ENCODE data around the gene SRGAP3.
A peak's percentile ranks its signal among the peaks of the same experiment; 100 is the strongest.

The SRGAP3 gene

DNA sequence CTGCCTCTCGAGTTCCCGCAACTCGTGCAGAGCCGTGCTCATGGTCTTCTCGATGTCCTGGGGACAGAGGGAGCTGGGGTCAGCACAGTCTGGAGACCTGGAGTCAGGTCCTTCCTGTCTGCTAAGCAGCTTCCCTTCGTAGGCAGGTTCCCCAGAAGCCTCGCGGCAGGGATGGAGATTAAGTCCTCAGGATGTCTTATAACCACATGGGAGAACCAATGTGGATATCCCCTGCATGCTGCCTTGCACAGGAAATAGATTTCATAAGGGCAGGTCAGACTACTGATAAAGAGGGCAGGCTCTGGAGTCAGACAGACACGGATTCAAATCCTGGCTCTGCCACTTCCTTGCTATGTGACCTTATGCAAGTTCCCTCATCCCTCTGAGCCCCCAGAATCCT lies 263.6 kb downstream of the SRGAP3 start:
- DNase-seq (ENCODE audit: low read depth) = no peak

DNA sequence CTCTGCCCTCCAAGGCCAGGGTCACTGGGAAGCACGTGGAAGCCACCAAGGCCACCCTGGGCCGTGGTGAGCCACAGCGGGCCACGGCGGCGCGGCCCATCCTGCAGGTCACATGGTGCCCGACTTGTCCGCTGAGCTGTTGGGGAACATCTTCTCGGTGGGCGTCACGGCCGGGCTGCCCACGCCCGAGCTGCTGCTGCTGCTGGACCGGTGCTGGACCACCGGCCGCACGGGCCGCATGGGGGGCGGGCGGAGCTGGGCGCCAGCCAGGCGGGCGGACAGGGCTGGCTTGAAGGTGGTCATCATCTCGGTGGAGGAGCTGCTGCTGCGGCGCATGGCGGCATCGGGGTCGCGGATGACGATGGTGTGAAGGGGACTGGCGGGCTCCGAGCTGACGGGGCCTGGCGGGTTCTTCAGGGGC lies 264.0 kb downstream of the SRGAP3 start:
- DNase-seq (ENCODE audit: low read depth) = no peak

GRCh38 chr3:8984526-8984925 lies 264.9 kb downstream of the SRGAP3 start:
- DNase-seq (ENCODE audit: low read depth) = no peak

- DNase-seq (ENCODE audit: low read depth) = no peak
Measured at GRCh38 chr3:8984081-8984480, 265.4 kb downstream of the SRGAP3 start.

- no peak for DNase-seq (ENCODE audit: low read depth)
Measured at GRCh38 chr3:8983591-8983990, 265.9 kb downstream of the SRGAP3 start.

DNA sequence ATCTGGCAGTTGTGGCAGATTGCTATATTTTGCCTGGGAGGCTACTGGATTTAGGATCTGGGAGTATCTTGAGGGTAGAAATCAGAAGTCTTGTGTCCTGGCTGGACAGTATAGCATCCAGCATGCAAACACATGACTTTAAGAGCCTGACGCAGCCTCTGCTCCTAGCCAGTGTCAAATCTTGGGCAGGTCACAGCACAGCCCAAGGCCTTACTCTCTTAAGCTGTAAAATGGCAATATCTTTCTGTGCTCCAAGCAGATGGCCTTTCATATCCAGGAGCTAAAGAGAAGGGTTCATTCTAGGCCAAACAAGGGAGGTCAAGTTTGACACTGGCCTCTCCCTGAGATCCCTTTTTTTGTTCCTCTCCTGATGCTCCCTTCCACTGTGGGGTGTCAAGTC lies 266.4 kb downstream of the SRGAP3 start:
- no peak for DNase-seq (ENCODE audit: low read depth)

DNA sequence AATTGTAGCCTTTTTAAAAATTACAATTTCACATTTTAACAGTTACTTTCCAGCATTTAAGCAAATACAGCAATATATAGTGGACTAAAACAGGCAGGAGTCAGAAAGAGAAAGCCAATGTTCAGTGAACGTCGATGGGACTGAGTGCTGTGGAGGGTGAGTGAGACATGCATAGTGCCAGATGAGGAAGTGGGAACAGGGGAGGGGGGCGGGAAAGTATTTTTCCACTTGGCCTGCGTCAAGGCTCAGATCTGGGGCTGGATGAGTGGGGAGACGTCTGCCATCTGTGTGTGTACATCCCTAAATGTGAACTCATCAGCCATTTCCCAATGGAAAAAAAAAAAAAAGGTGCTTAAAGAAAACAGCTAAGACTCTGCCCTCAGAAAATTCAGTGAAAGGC lies 266.9 kb downstream of the SRGAP3 start:
- no peak for DNase-seq (ENCODE audit: low read depth)

GRCh38 chr3:8981700-8982099 lies 267.7 kb downstream of the SRGAP3 start:
- no peak for DNase-seq (ENCODE audit: low read depth)

GRCh38 chr3:8981296-8981695 lies 268.1 kb downstream of the SRGAP3 start:
- DNase-seq (ENCODE audit: low read depth) = no peak

GRCh38 chr3:8980756-8981257 lies 268.6 kb downstream of the SRGAP3 start:
- no peak for DNase-seq (ENCODE audit: low read depth)

DNA sequence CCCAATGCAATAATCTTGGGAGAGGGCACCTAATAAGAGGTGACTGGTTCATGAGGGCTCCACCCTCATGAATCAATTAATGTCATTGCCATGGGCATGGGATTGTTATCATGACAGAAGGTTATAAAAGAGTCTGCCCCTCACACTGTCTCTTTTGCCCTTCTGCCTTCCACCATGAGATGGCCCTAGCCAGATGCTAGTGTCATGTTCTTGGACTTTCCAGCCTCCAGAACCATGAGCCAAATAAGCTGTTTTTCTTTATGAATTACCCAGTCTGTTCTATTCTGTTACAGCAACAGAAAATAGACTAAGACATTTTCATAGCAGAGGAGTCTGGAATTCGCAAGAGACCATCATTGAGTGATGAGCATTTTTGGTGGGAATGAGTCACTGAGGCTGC lies 270.2 kb downstream of the SRGAP3 start:
- no peak for DNase-seq (ENCODE audit: low read depth)

DNA sequence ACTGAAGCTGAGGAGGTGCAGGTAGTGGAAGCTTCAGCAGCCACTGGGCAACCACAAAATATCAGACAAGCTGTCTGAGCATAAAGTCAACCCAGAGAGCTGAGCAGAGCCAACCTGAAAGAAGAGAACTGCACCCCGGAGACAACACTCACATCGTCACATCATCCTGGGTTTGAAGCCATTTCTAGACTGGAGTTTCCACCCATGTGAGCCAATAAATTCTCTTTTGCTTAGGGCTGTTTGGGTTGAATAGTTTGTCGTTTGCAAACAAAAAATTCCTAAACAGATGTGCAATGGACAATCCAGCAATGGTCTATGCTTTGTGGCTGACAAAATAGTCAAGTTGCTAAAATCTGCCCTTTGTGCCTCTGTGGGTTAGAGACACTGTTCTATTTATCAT lies 270.9 kb downstream of the SRGAP3 start:
- no peak for DNase-seq (ENCODE audit: low read depth)

GRCh38 chr3:8976540-8977182 lies 272.8 kb downstream of the SRGAP3 start:
- no peak for DNase-seq (ENCODE audit: low read depth)

DNA sequence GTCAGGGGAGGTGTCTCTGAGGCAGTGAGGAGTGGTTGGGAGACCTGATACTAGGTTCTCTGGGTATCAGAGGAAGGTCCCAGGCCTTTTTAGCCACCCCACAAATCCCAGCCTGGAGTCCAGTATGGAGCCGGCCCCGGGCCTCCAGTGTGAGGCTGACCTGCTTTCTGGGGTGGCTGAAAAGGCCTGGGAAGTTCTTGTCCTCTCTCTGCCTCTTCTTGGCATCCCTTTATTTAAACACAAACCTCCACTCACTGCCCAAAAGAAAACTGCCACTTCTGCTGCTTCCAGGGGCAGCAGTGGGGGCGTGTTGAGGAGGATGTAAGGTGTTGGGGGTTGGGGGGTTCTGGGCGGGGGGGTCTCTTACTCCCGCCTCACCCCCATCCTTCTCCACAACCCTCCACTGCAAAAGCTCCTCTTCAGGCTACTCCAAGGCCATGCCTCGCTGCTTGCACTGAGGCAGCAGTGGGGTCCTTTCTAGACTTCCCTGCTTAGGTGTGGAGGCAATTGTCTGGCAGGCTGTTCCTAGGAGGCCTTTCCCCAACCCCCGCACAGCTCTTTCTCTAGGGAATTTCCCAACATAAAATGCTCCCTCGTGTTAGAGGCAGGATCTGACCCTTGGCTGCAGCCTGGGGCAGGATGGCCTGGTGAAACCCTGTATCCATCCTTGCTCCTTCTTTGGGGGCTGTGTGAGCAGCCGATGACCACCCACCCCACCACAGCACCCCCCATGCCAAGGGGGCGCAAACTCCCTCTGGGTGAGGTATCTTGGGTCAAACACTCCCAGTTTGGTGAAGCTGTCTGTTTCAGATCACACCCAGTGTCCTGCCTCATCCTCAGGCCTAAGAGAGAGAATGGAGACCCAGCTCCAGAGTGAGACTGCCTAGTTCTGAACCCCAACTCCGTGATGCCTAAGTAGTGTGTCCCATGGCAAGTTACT lies 274.1 kb downstream of the SRGAP3 start:
- DNase-seq (ENCODE audit: low read depth) = no peak

DNA sequence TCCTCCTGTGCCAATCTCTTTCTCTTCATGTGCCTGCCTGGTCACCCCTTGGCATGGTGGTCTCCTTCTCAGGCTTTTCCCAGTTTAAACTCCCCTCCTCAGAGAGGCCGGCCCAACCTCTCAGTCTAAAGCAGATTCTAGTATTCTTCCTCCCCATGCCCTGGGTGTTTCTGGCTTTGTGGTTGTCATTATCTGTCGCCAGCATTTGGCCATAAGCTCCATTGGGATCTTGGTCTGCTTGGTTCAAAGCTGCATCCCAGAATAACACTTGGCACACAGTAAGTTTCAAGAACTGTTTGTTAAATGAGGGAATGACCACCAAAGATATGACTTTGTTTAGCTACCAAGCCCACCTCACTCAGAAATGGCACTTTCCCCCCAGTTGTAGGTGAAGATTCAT lies 275.0 kb downstream of the SRGAP3 start:
- no peak for DNase-seq (ENCODE audit: low read depth)

DNA sequence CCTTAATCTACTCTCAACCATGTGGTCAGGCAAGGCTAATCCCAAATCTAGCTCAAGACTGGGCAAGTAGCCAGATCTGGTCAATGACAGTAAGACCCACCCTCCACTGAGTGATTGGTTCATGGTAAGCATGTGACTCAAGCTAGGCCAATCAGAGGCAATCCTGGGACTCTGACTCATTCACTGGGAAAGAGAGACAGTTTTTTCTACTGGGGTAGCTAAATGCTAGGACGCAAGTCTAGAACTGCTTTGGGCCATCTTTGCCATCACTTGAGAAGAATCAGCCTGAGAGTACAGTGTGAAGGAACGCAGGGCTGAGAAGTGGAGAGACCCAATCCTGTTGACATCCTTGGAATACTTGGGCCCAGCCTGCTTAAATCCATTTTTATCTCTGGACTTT lies 276.8 kb downstream of the SRGAP3 start:
- DNase-seq (ENCODE audit: low read depth) = peak; percentile 62

- peak; percentile 55 for DNase-seq (ENCODE audit: low read depth)
Measured at GRCh38 chr3:8970971-8971589, 278.4 kb downstream of the SRGAP3 start.

GRCh38 chr3:8969241-8969640 lies 280.2 kb downstream of the SRGAP3 start:
- DNase-seq (ENCODE audit: low read depth) = no peak

DNA sequence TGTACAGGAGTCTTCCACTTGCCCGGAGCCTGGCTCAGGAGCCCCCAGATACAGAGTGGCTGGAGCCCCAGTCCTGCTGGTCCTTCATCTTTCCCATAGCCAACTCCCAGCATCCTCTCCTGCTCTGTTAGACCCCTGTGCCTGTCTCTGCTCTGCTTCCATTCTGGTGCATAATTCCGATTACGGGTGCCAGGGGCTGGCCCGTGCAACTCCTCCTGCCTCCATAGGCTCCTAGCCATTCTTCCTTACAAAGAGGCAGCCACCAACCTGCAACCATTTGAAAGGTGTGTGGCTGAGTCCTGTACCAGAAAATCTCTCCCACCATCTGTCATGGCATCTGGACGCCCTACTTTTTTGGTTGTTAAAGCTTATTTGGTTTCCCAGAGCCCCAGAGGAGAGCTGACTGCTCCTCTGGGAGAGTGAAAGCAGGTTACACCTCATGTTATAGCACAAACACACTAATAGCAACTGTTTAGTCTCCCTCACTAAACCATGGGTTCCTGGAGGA lies 281.0 kb downstream of the SRGAP3 start:
- no peak for DNase-seq (ENCODE audit: low read depth)

DNA sequence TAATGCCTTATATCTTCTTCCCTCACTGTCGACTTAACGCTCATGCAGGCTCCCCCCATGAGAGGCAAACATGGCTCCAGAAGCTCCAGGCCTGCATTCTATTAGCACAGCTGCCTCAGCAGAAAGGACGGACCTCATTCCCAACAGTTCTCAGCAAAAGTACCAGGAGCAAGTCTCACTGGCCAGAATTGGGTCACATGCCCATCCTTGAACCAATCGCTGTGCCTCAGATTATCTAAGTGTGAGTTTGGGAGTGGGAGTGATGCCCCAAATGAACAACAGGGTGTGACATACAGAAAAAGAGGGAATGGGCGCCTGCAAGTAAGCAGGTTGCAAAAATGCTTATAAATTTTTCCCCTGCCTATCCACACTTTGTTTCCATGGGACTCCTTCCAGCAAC lies 281.9 kb downstream of the SRGAP3 start:
- DNase-seq (ENCODE audit: low read depth) = no peak

GRCh38 chr3:8966820-8967348 lies 282.6 kb downstream of the SRGAP3 start:
- no peak for DNase-seq (ENCODE audit: low read depth)

DNA sequence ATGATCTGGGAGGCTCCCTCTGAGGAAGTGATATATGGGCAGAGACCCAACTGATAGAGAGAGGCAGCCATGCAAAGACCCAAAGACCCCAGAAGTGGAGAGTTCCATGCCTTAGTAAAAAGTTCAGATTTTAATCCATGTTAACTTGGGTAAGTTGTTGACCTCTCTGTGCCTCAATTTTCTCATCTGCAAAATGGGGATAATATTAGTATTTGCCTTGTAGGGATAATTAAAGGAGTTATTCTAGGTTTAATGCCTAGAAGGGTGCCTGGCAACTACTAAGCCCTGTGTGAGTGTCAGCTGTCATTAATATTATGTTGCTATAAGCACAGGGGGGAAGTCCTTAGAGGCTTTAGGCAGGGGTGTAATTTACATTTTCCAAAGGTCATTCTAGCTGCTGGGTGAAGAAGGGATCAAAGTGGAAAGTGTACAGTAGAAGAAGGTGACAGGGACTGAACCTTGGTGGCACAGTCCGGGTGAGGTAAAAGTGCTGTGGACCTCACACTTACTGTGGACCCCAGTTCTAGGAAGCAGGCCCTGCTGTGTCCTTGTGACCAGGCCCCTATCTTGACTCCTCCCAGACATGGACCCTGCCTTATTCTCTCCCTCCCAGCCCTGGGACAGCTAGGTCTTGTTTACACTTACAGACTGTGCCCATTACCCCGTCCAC lies 283.2 kb downstream of the SRGAP3 start:
- DNase-seq (ENCODE audit: low read depth) = no peak

Measured in iris pigment epithelial cell (primary cell).